Caki2 (cell line): ENCODE measurements around the gene SEMA4B. TPM values are rescaled to one million over a fixed set of nuclear protein-coding genes. Genes with fewer than 3 reads are reported as not detected.

ENCODE experiments used
- DNase-seq: peaks from one replicate; pipeline ENCODE4 v3.0.0-alpha.2; 2015; ENCODE audit warnings: low read depth
- in situ Hi-C: cut with HindIII; loops from 2 replicates; pipeline ENCODE4 v1.10.0; 2016; ENCODE audit warnings: low sequenced_read_pairs, low pct_unique_long_range_greater_than_20kb, mixed read lengths
- total RNA-seq: library from RNA; depleted of rRNA; stranded (reverse); fragments of >200 nt; shearing (Covaris generic); gene quantifications from 2 replicates; pipeline ENCODE4 v1.2.3, GENCODE V29; 2014; ENCODE audit warnings: low replicate concordance

SEMA4B gene
- total RNA-seq, 1 experiment from 2014 or later: 37.6 TPM

GRCh38 chr15:90217671-90218394, 16.7 kb downstream of the SEMA4B start:
- in situ Hi-C loops: no loop called here
- no peak for DNase-seq

GRCh38 chr15:90219421-90220141, 18.5 kb downstream of the SEMA4B start:
- no peak for DNase-seq
- in situ Hi-C loops: no loop called here

- in situ Hi-C loops: no loop called here
- DNase-seq: peak; percentile 51
These were observed 20.2 kb downstream of the SEMA4B start for GRCh38 chr15:90221246-90221900.

- in situ Hi-C loops: no loop called here
- no peak for DNase-seq
These were observed 21.4 kb downstream of the SEMA4B start for GRCh38 chr15:90222547-90222946.

GRCh38 chr15:90223441-90224165, 22.5 kb downstream of the SEMA4B start:
- no peak for DNase-seq
- in situ Hi-C loops: no loop called here

- in situ Hi-C loops: no loop called here
- no peak for DNase-seq
These were observed 23.9 kb downstream of the SEMA4B start for GRCh38 chr15:90225047-90225446.

GRCh38 chr15:90225504-90226234, 24.5 kb downstream of the SEMA4B start:
- in situ Hi-C loops: no loop called here

GRCh38 chr15:90227336-90227735, 26.2 kb downstream of the SEMA4B start:
- in situ Hi-C loops: no loop called here
- DNase-seq: no peak

More at GRCh38 chr15:90225504-90226234, 24.5 kb downstream of the SEMA4B start:
- DNase-seq: no peak

GRCh38 chr15:90227816-90228772, 27.0 kb downstream of the SEMA4B start:
- in situ Hi-C loops: no loop called here

GRCh38 chr15:90228960-90229359, 27.8 kb downstream of the SEMA4B start:
- no peak for DNase-seq
- in situ Hi-C loops: no loop called here

More at GRCh38 chr15:90227816-90228772, 27.0 kb downstream of the SEMA4B start:
- DNase-seq: no peak

- DNase-seq: peak; percentile 59
- in situ Hi-C loops: no loop called here
These were observed 29.0 kb downstream of the SEMA4B start for GRCh38 chr15:90230071-90230494.

- in situ Hi-C loops: no loop called here
- DNase-seq: no peak
These were observed 29.5 kb downstream of the SEMA4B start for GRCh38 chr15:90230610-90231009.

GRCh38 chr15:90231028-90232017, 30.2 kb downstream of the SEMA4B start:
- in situ Hi-C loops: no loop called here
- DNase-seq: no peak

- in situ Hi-C loops: no loop called here
- no peak for DNase-seq
These were observed 31.1 kb downstream of the SEMA4B start for GRCh38 chr15:90232196-90232595.

GRCh38 chr15:90232941-90233386, 31.8 kb downstream of the SEMA4B start:
- DNase-seq: no peak
- in situ Hi-C loops: no loop called here
